IMR-90 (cell line): ENCODE measurements around the gene KIF22.
"Not testable (repeated sequence)": the region's sequence is repeated elsewhere in the genome, so short reads cannot be mapped to it uniquely, and the experiment has no call there.

Experiments used
- CEBPB ChIP-seq: IDR thresholded peaks from 2 replicates; pipeline ENCODE4 v1.6.1; 2012; ENCODE audit warnings: low read depth, low read length, improper control_type of control experiment
- CHD1 ChIP-seq: IDR thresholded peaks from 2 replicates; pipeline ENCODE4 v1.6.1; 2012; ENCODE audit warnings: low read depth, low read length, improper control_type of control experiment
- CTCF ChIP-seq: conservative IDR thresholded peaks from 2 replicates; pipeline ENCODE4 v1.5.1; 2012; ENCODE audit warnings: mild to moderate bottlenecking, low read depth, low read length, improper control_type of control experiment
- ELK1 ChIP-seq: fragments of 150-350 bp; IDR thresholded peaks from 2 replicates; pipeline ENCODE4 v1.6.1; 2016; ENCODE audit warnings: low read depth, mild to moderate bottlenecking, low read length, moderate library complexity, borderline replicate concordance
- FOS ChIP-seq: fragments of 150-350 bp; IDR thresholded peaks from 2 replicates; pipeline ENCODE4 v1.6.1; 2016; ENCODE audit warnings: low read depth, low read length
- MAZ ChIP-seq: IDR thresholded peaks from 2 replicates; pipeline ENCODE4 v1.6.1; 2012; ENCODE audit warnings: low read depth, mild to moderate bottlenecking, low read length, improper control_type of control experiment, moderate library complexity, borderline replicate concordance
- MXI1 ChIP-seq: IDR thresholded peaks from 2 replicates; pipeline ENCODE4 v1.6.1; 2012; ENCODE audit warnings: low read depth, mild to moderate bottlenecking, low read length, moderate library complexity, borderline replicate concordance
- NFE2L2 ChIP-seq: fragments of 150-350 bp; IDR thresholded peaks from 2 replicates; pipeline ENCODE4 v1.6.1; 2016; ENCODE audit warnings: low read depth, mild to moderate bottlenecking, low read length
- POLR2A ChIP-seq: IDR thresholded peaks from 2 replicates; pipeline ENCODE4 v1.6.1; 2012; ENCODE audit warnings: mild to moderate bottlenecking, low read depth, low read length
- RAD21 ChIP-seq: IDR thresholded peaks from 2 replicates; pipeline ENCODE4 v1.6.1; 2012; ENCODE audit warnings: low read length, improper control_type of control experiment
- RCOR1 ChIP-seq: IDR thresholded peaks from 2 replicates; pipeline ENCODE4 v1.6.1; 2012; ENCODE audit warnings: mild to moderate bottlenecking, low read length, improper control_type of control experiment; ENCODE audit not compliant: insufficient replicate concordance
- RFX5 ChIP-seq: IDR thresholded peaks from 2 replicates; pipeline ENCODE4 v1.8.0; 2012; ENCODE audit warnings: low read depth, mild to moderate bottlenecking, low read length, moderate library complexity
- SMC3 ChIP-seq: fragments of 150-350 bp; IDR thresholded peaks from 2 replicates; pipeline ENCODE4 v1.6.1; 2016; ENCODE audit warnings: low read depth, mild to moderate bottlenecking, antibody characterized with exemption, low read length, moderate library complexity
- USF2 ChIP-seq: fragments of 150-350 bp; IDR thresholded peaks from 2 replicates; pipeline ENCODE4 v1.6.1; 2017; ENCODE audit warnings: mild to moderate bottlenecking, antibody characterized with exemption, low read length, low read depth

GRCh38 chr16:29783094-29783953 lies 7.2 kb upstream of the KIF22 start:
- TF ChIP-seq CTCF, POLR2A, RAD21, MXI1, CEBPB, SMC3, RFX5, CHD1, ELK1, MAZ, USF2, RCOR1, FOS, NFE2L2: not testable (repeated sequence)
